PC-9 (cell line): ENCODE measurements around the gene AGBL5.

Source experiments
- EZH2 ChIP-seq: fragments of 200-600 bp; sonication (generic); IDR thresholded peaks from 2 replicates; pipeline ENCODE4 v1.8.0; 2017; ENCODE audit warnings: antibody characterized with exemption, low read depth
- TF ChIP-seq, protein P1 (sequence below): fragments of 200-600 bp; sonication (generic); conservative IDR thresholded peaks from 2 replicates; pipeline ENCODE4 v1.6.1; 2017; ENCODE audit warnings: mixed run types, antibody characterized with exemption, mild to moderate bottlenecking, moderate library complexity

- TF ChIP-seq, protein P1, sequence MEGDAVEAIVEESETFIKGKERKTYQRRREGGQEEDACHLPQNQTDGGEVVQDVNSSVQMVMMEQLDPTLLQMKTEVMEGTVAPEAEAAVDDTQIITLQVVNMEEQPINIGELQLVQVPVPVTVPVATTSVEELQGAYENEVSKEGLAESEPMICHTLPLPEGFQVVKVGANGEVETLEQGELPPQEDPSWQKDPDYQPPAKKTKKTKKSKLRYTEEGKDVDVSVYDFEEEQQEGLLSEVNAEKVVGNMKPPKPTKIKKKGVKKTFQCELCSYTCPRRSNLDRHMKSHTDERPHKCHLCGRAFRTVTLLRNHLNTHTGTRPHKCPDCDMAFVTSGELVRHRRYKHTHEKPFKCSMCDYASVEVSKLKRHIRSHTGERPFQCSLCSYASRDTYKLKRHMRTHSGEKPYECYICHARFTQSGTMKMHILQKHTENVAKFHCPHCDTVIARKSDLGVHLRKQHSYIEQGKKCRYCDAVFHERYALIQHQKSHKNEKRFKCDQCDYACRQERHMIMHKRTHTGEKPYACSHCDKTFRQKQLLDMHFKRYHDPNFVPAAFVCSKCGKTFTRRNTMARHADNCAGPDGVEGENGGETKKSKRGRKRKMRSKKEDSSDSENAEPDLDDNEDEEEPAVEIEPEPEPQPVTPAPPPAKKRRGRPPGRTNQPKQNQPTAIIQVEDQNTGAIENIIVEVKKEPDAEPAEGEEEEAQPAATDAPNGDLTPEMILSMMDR, result no peak
- TF ChIP-seq EZH2, result no peak
Observed at GRCh38 chr2:27080140-27080469, 28.6 kb downstream of the AGBL5 start.
